Measurements from ENCODE around the gene HIBCH. TPM values are rescaled to one million over a fixed set of nuclear protein-coding genes. Genes with fewer than 3 reads are reported as not detected.
A peak's percentile ranks its signal among the peaks of the same experiment; 100 is the strongest.

The HIBCH gene
- total and polyA plus RNA-seq, 9 of the 15 experiments (the other 6 are each of a cell fraction or from before 2014, with no cell fraction given), result 17.0 to 65.4 (median 28.3) TPM

GRCh38 chr2:190320696-190321095, 1.1 kb upstream of the HIBCH start (continued):
- peak; percentile 13 to 64 for TF ChIP-seq E2F6 (IDR thresholded peaks at IDR 0.05; ENCODE audit: borderline replicate concordance in 1 of 2, extremely low read depth in 1 of 2, insufficient read depth in 1 of 2, insufficient read length in 1 of 2, low read depth in 1 of 2, low read length in 1 of 2, poor library complexity in 1 of 2, severe bottlenecking in 1 of 2)
- 0 out of 2 replicates have a peak, but pooled peaks have one; percentile 13 for TF ChIP-seq FOSL1 (tag; conservative IDR thresholded peaks at IDR 0.05)
- TF ChIP-seq DMBX1 (CRISPR knock-in tag; IDR thresholded peaks at IDR 0.05; ENCODE audit: borderline replicate concordance), result peak; percentile 18; the same call in 1 of the 2 replicates
- TF ChIP-seq ZFX (CRISPR knock-in tag; IDR thresholded peaks at IDR 0.05), result peak; percentile 41; the same call in 1 of the 2 replicates
- TF ChIP-seq RBBP5 (IDR thresholded peaks at IDR 0.05; ENCODE audit: borderline replicate concordance, insufficient read depth, low read length, poor library complexity, severe bottlenecking), result no peak
- TF ChIP-seq HDAC1 (IDR thresholded peaks at IDR 0.05), result peak in 1 of 2 experiments; percentile 51; a peak in 1 of 4 replicates
- TF ChIP-seq ATF3 (IDR thresholded peaks at IDR 0.05), result peak; percentile 42; the same call in 1 of the 2 replicates
- TF ChIP-seq ATF3 (CRISPR knock-in tag; conservative IDR thresholded peaks at IDR 0.05), result no peak
- TF ChIP-seq ZNF561 (CRISPR knock-in tag; conservative IDR thresholded peaks at IDR 0.05), result no peak
- TF ChIP-seq USF2 (CRISPR knock-in tag; IDR thresholded peaks at IDR 0.05), result no peak
- no peak for TF ChIP-seq RBM22 (IDR thresholded peaks at IDR 0.05; ENCODE audit: low read depth, low read length, poor library complexity, severe bottlenecking)
- TF ChIP-seq L3MBTL2 (IDR thresholded peaks at IDR 0.05), result peak; percentile 72
- TF ChIP-seq SRF (CRISPR knock-in tag; IDR thresholded peaks at IDR 0.05), result 0 out of 4 replicates have a peak, but pooled peaks of 1 of the 2 experiments have one; percentile 15
- TF ChIP-seq PHTF2 (CRISPR knock-in tag; IDR thresholded peaks at IDR 0.05), result no peak
- TF ChIP-seq HNRNPL (IDR thresholded peaks at IDR 0.05; ENCODE audit: low read depth, low read length), result no peak

All from K562 (cell line).